HepG2 (cell line): ENCODE measurements around the gene NBL1.

Source experiments
- ZNF260 ChIP-seq: sonication (generic); formaldehyde crosslinking; IDR thresholded peaks from 2 replicates; pipeline ENCODE4 v1.4.0; 2020; ENCODE audit warnings: missing genetic modification reagents, low read depth, mild to moderate bottlenecking, borderline replicate concordance
- TF ChIP-seq, protein P1 (sequence below): IDR thresholded peaks from 2 replicates; pipeline ENCODE4 v1.6.1; 2018; ENCODE audit warnings: missing genetic modification reagents, mild to moderate bottlenecking, missing compliant biosample characterization

DNA sequence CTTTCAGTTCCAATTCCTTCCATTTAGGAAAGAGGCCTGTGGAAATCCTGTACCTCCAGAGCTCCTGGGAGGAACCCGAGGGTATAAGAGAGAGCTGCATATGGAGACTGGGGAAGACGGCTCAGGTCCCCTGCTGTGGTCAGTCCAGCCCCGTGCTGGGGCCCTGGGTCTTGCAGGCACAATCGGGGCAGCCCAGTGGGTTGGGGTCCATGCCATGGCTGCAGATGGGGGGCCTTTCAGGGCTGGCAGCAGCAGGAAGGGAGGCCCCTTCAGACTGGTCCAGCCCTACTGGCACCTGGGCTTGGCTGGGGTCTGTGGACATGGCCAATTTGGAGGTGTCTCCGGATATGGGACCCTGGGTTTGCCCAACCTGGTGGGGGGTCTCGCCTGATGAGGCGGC is 38.8 kb downstream of the NBL1 start:
- TF ChIP-seq, protein P1, sequence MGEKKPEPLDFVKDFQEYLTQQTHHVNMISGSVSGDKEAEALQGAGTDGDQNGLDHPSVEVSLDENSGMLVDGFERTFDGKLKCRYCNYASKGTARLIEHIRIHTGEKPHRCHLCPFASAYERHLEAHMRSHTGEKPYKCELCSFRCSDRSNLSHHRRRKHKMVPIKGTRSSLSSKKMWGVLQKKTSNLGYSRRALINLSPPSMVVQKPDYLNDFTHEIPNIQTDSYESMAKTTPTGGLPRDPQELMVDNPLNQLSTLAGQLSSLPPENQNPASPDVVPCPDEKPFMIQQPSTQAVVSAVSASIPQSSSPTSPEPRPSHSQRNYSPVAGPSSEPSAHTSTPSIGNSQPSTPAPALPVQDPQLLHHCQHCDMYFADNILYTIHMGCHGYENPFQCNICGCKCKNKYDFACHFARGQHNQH (CRISPR knock-in tag), result no peak
- TF ChIP-seq ZNF260 (CRISPR knock-in tag), result no peak
